Activated CD8-positive, alpha-beta T cell treated with anti-CD3 and anti-CD28 coated beads for 36 hours (primary cell): ENCODE results near the gene ACSM3. TPM values are rescaled to one million over a fixed set of nuclear protein-coding genes. Genes with fewer than 3 reads are reported as not detected.

Experiments used
- ATAC-seq: fragments of 200-7000 bp; cut with Tn5 transposase; one replicate; pipeline ENCODE4 v1.10.0; 2021; ENCODE audit warnings: mild to moderate bottlenecking, moderate library complexity
- CTCF ChIA-PET: fragments of 350-600 bp; sonication (Branson Sonifier 250); formaldehyde crosslinking; loops from one replicate; lab custom pipeline; 2021; ENCODE audit warnings: antibody characterized with exemption; lab: Charles Lee
- POLR2A ChIA-PET: fragments of 350-600 bp; sonication (Branson Sonifier 250); formaldehyde crosslinking; loops from one replicate; lab custom pipeline; 2021; ENCODE audit warnings: antibody characterized with exemption; lab: Charles Lee
- DNase-seq: peaks from one replicate; pipeline ENCODE4 v3.0.0-alpha.2; 2020
- H3K27ac Mint-ChIP-seq: one replicate; pipeline ENCODE4 v1.8.0; 2021; ENCODE audit warnings: mild to moderate bottlenecking, mixed read lengths
- H3K27me3 Mint-ChIP-seq: one replicate; pipeline ENCODE4 v1.8.0; 2021; ENCODE audit warnings: mixed read lengths
- H3K36me3 Mint-ChIP-seq: one replicate; pipeline ENCODE4 v1.8.0; 2021; ENCODE audit warnings: low read depth, mixed read lengths
- H3K4me1 Mint-ChIP-seq: one replicate; pipeline ENCODE4 v1.8.0; 2021; ENCODE audit warnings: low read depth, mixed read lengths
- H3K4me3 Mint-ChIP-seq: one replicate; pipeline ENCODE4 v1.8.0; 2021; ENCODE audit warnings: mild to moderate bottlenecking, moderate library complexity, mixed read lengths
- H3K9me3 Mint-ChIP-seq: one replicate; pipeline ENCODE4 v1.8.0; 2021; ENCODE audit warnings: mixed read lengths
- intact Hi-C: fragments of 100-400 bp; cut with micrococcal nuclease; formaldehyde crosslinking; loops from one replicate; pipeline ENCODE4 v1.10.0; 2022
- total RNA-seq, 2 experiments: library from RNA; stranded (reverse); gene quantifications; one replicate each; pipeline ENCODE4 v1.2.3, GENCODE V29; 2021
- TF ChIP-seq, protein P1 (sequence below): fragments of 200-600 bp; IDR thresholded peaks from one replicate; pipeline ENCODE4 v1.8.0; 2022; ENCODE audit warnings: antibody characterized with exemption, mild to moderate bottlenecking

ACSM3 gene
- total RNA-seq, 2 experiments from 2014 or later: 16.1 to 16.6 TPM

DNA sequence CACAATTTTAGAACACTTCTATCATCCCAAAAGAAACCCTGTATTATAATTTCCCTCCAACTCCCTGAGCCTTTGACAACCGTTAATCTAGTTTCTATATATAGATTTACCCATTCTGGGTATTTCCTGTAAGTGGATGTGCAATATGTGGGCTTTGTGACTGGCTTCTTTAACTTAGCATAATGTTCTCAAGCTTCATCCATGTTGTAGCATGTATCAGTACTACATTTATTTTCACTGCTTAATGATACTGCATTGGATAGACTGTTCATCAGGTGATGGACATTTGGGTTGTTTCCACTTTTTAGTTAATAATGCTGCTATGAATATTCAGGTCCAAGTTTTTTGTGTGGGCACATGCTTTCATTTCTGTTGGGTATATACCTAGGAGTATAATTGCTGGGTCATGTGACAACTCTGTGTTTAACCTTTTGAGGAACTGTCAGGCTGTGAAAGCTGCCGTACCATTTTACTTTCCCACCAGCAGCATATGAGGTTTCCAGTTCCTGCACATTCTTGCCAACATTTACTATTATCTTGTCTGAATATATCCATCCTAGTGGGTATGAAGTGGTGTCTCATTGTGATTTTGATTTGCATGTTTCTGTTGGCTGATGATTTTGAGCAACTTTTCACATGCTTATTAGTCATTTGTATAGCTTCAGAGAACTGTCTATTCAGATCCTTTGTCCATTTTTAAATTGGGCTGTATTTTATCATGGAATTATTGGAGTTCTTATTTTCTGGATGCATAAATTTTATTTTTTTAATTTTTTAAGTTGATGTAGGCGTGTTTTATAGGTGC is 58.9 kb downstream of the ACSM3 start:
- POLR2A ChIA-PET: no interaction called here
- intact Hi-C loops: no loop called here
- Mint-ChIP-seq H3K9me3 (no peaks in the 10 kb centered on the region), H3K27ac (peak overlapping the region; percentile 23), H3K4me1 (peaks cover 13% of the 10 kb centered on the region), H3K4me3 (no peak overlapping the region), H3K36me3 (peaks cover 24% of the 10 kb centered on the region), H3K27me3 (no peaks in the 10 kb centered on the region)
- ATAC-seq (peak; percentile 58), DNase-seq (no peak)
- CTCF ChIA-PET: no interaction called here
- TF ChIP-seq, protein P1, sequence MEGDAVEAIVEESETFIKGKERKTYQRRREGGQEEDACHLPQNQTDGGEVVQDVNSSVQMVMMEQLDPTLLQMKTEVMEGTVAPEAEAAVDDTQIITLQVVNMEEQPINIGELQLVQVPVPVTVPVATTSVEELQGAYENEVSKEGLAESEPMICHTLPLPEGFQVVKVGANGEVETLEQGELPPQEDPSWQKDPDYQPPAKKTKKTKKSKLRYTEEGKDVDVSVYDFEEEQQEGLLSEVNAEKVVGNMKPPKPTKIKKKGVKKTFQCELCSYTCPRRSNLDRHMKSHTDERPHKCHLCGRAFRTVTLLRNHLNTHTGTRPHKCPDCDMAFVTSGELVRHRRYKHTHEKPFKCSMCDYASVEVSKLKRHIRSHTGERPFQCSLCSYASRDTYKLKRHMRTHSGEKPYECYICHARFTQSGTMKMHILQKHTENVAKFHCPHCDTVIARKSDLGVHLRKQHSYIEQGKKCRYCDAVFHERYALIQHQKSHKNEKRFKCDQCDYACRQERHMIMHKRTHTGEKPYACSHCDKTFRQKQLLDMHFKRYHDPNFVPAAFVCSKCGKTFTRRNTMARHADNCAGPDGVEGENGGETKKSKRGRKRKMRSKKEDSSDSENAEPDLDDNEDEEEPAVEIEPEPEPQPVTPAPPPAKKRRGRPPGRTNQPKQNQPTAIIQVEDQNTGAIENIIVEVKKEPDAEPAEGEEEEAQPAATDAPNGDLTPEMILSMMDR: no peak

DNA sequence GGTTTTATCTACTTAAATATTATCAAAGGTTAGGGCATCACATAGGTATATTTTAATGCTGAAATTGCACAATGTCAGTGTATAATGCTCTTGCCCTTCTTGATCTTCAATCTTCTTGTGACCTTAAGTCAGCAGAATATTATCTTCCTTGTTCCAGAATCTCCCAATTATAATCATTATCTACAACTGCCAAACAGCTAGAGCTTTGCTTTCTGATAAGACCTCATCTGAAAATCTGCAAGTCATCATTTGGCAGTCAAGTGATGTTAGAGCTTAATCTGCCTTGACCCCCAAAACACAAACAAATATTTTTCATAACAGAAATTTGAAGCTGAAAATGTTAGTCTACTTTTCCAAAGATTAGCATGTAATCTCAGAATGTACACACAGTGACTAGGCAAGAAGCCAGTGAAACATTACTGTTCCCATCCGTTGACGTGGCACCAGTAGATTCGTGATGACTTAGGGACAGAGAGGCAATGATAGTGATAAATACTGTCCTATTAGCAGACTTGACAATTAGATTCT is 62.3 kb downstream of the ACSM3 start:
- ATAC-seq (no peak), DNase-seq (no peak)
- TF ChIP-seq, protein P1: no peak
- peaks cover 21% of the 10 kb centered on the region for H3K36me3 Mint-ChIP-seq
- no peaks in the 10 kb centered on the region for H3K27me3 Mint-ChIP-seq
- H3K4me3 Mint-ChIP-seq: no peak overlapping the region
- no peaks in the 10 kb centered on the region for H3K9me3 Mint-ChIP-seq
- H3K27ac Mint-ChIP-seq: no peak overlapping the region
- intact Hi-C loops: no loop called here
- POLR2A ChIA-PET: interaction anchor here (1.0 to 1.4 kb wide), 2 partner anchors 19 to 255 kb away, joined by 3 to 4 read pairs; partner anchors contain the start of genes ERI2 and REXO5
- H3K4me1 Mint-ChIP-seq: peaks cover 13% of the 10 kb centered on the region
- CTCF ChIA-PET: interaction anchor here (0.9 kb wide), 1 partner anchor 28 kb away, joined by 3 read pairs; no protein-coding TSS in a partner anchor

DNA sequence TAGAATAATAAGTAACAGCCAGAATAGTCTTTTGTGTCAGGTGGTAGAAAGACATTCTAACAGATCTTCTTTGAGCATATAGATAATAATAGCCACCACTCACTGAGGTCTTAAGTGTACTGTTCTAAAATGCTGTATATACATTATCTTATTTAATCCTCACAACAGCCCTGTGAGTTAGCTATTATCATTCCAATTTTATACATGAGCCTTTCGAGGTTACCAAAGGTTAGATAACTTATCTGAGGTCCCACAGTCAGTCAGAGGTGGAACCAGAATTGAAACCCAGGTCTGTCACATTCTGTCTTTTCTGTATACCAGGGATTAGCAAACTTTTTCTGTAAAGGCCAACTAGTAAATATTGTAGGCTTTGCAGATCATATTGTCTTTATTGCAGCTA is 65.7 kb downstream of the ACSM3 start:
- H3K27ac Mint-ChIP-seq: no peak overlapping the region
- H3K4me3 Mint-ChIP-seq: no peak overlapping the region

DNA sequence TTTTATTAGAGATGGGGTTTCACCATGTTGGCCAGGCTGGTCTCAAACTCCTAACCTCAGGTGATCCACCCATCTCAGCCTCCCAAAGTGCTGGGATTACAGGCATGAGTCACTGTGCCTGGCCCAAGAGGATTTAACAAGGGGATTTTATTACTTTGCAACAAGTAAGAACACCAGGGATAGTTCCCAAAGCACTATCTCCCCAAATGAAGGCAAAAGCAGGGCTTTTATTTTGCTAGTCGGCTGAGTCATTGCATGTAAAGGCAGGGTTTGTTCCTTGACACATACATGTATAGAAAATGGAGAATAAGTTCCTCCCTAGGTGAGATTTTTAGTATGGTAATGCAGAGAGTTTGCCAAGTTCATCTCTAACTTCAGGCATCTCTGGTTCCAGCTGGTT is 66.6 kb downstream of the ACSM3 start:
- H3K27ac Mint-ChIP-seq: no peak overlapping the region
- POLR2A ChIA-PET: no interaction called here
- TF ChIP-seq, protein P1: no peak
- H3K27me3 Mint-ChIP-seq: no peaks in the 10 kb centered on the region
- H3K4me3 Mint-ChIP-seq: no peak overlapping the region
- intact Hi-C loops: no loop called here
- ATAC-seq: no peak
- H3K4me1 Mint-ChIP-seq: no peaks in the 10 kb centered on the region
- DNase-seq: no peak
- peaks cover 6% of the 10 kb centered on the region for H3K9me3 Mint-ChIP-seq
- CTCF ChIA-PET: no interaction called here
- peaks cover 23% of the 10 kb centered on the region for H3K36me3 Mint-ChIP-seq

More for the DNA sequence above, 65.7 kb downstream of the ACSM3 start:
- TF ChIP-seq, protein P1: no peak
- DNase-seq (no peak), ATAC-seq (no peak)
- POLR2A ChIA-PET: no interaction called here
- intact Hi-C loops: no loop called here
- H3K9me3 Mint-ChIP-seq: peaks cover 2% of the 10 kb centered on the region
- no peaks in the 10 kb centered on the region for H3K4me1 Mint-ChIP-seq
- H3K36me3 Mint-ChIP-seq: peaks cover 15% of the 10 kb centered on the region
- CTCF ChIA-PET: no interaction called here
- H3K27me3 Mint-ChIP-seq: no peaks in the 10 kb centered on the region

DNA sequence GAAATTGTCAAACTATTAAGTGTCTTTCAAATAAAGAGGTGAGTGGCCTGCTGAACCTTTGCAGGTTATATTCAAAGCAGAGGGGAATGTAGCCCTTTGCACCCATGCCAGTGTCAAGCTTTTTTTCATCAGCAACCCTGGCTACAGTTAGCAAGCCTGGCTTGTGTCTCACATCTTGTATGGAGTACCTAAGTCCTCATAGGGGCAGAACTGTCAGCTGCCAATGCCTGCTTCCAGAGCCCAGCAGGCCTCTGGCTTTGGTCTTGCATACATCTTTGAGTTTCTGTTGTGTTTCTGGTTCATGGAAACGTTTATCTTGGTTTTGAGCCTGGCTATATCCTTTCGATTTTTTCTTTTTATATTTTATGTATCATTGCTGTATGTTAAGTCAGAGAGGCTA is 69.3 kb downstream of the ACSM3 start:
- POLR2A ChIA-PET: interaction anchor here (1.0 kb wide), 1 partner anchor 11 kb away, joined by 3 read pairs; no protein-coding TSS in a partner anchor
- peaks cover 14% of the 10 kb centered on the region for H3K9me3 Mint-ChIP-seq
- no peak overlapping the region for H3K4me3 Mint-ChIP-seq
- CTCF ChIA-PET: no interaction called here
- TF ChIP-seq, protein P1: no peak
- peaks cover 43% of the 10 kb centered on the region for H3K36me3 Mint-ChIP-seq
- ATAC-seq (no peak), DNase-seq (no peak)
- no peak overlapping the region for H3K27ac Mint-ChIP-seq
- no peaks in the 10 kb centered on the region for H3K4me1 Mint-ChIP-seq
- intact Hi-C loops: no loop called here
- H3K27me3 Mint-ChIP-seq: no peaks in the 10 kb centered on the region
